Measurements from ENCODE around the gene NHSL1. TPM values are rescaled to one million over a fixed set of nuclear protein-coding genes. Genes with fewer than 3 reads are reported as not detected.

The NHSL1 gene
- total RNA-seq, 1 donor from 2014 or later, result 33.5 TPM

- no peaks in the 10 kb centered on the region for H3K9me3 Mint-ChIP-seq (ENCODE audit: unreplicated experiment)
- H3K9ac ChIP-seq (ENCODE audit: low read length), result peak overlapping the region; percentile 77
- H3K27me3 Mint-ChIP-seq (ENCODE audit: low read depth, unreplicated experiment), result no peaks in the 10 kb centered on the region
- H3K4me2 ChIP-seq (ENCODE audit: low read length), result peak overlapping the region; percentile 82
- peaks cover 55% of the 10 kb centered on the region for H3K4me1 Mint-ChIP-seq (ENCODE audit: low read depth, unreplicated experiment)
- no peaks in the 10 kb centered on the region for H3K27me3 ChIP-seq (ENCODE audit: insufficient read depth, low read length)
- FAIRE-seq, result no peak
- no peaks in the 10 kb centered on the region for H3K36me3 ChIP-seq (ENCODE audit: insufficient read depth, low read length)
- H3K27ac Mint-ChIP-seq (ENCODE audit: unreplicated experiment), result peak overlapping the region; percentile 21
- H3K79me2 ChIP-seq (ENCODE audit: insufficient read depth, low read length), result peaks cover 46% of the 10 kb centered on the region
- H3K27ac ChIP-seq (ENCODE audit: low read depth, low read length), result peak overlapping the region; percentile 21
- peaks cover 43% of the 10 kb centered on the region for H3K4me1 ChIP-seq (ENCODE audit: insufficient read depth, low read length)
- H3K9me3 ChIP-seq (ENCODE audit: insufficient read depth, low read depth, low read length), result no peaks in the 10 kb centered on the region
- H2AFZ ChIP-seq (ENCODE audit: low read depth, low read length), result no peak overlapping the region
- no peak for TF ChIP-seq EZH2 (IDR thresholded peaks at IDR 0.05; ENCODE audit: insufficient read depth, low read length)
- TF ChIP-seq, protein P1, sequence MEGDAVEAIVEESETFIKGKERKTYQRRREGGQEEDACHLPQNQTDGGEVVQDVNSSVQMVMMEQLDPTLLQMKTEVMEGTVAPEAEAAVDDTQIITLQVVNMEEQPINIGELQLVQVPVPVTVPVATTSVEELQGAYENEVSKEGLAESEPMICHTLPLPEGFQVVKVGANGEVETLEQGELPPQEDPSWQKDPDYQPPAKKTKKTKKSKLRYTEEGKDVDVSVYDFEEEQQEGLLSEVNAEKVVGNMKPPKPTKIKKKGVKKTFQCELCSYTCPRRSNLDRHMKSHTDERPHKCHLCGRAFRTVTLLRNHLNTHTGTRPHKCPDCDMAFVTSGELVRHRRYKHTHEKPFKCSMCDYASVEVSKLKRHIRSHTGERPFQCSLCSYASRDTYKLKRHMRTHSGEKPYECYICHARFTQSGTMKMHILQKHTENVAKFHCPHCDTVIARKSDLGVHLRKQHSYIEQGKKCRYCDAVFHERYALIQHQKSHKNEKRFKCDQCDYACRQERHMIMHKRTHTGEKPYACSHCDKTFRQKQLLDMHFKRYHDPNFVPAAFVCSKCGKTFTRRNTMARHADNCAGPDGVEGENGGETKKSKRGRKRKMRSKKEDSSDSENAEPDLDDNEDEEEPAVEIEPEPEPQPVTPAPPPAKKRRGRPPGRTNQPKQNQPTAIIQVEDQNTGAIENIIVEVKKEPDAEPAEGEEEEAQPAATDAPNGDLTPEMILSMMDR (IDR thresholded peaks at IDR 0.05; ENCODE audit: insufficient read depth, low read depth, low read length), result no peak
- no peak for DNase-seq (ENCODE audit: low read depth)
- peak overlapping the region; percentile 59 for H3K4me3 ChIP-seq (ENCODE audit: insufficient read depth, low read depth, low read length)
- peaks cover 2% of the 10 kb centered on the region for H4K20me1 ChIP-seq (ENCODE audit: insufficient read depth, low read length)
- no peaks in the 10 kb centered on the region for H3K36me3 Mint-ChIP-seq (ENCODE audit: low read depth, unreplicated experiment)
- peak overlapping the region; percentile 82 for H3K4me3 Mint-ChIP-seq (ENCODE audit: unreplicated experiment)
These were observed 45.2 kb upstream of the NHSL1 start for GRCh38 chr6:138544501-138544900.

DNA sequence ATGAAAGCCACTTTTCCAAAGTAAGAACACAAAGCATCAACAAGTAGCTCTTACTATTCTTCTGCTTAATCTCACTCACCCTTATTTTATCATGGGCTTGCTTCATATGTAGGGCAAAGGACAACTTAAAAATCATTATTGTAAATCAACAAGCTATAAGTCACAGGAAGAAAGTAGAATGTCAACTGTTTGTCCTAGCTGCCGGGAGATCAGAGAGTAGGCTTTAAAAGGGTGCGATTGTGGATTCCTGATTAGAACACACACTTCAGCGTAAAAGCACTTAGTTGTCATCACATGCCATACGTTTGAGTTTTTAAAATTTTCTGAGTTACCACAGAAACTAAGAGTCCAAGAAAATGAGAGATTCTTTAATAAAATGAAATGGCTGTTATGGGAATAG lies 44.4 kb upstream of the NHSL1 start:
- no peak overlapping the region for H3K27ac ChIP-seq (ENCODE audit: low read depth, low read length)
- TF ChIP-seq EZH2 (IDR thresholded peaks at IDR 0.05; ENCODE audit: insufficient read depth, low read length), result no peak
- TF ChIP-seq, protein P1 (IDR thresholded peaks at IDR 0.05; ENCODE audit: insufficient read depth, low read depth, low read length), result no peak
- H3K9me3 Mint-ChIP-seq (ENCODE audit: unreplicated experiment), result no peaks in the 10 kb centered on the region
- H3K36me3 ChIP-seq (ENCODE audit: insufficient read depth, low read length), result no peaks in the 10 kb centered on the region
- H2AFZ ChIP-seq (ENCODE audit: low read depth, low read length), result no peak overlapping the region
- no peak overlapping the region for H3K27ac Mint-ChIP-seq (ENCODE audit: unreplicated experiment)
- H3K27me3 ChIP-seq (ENCODE audit: insufficient read depth, low read length), result no peaks in the 10 kb centered on the region
- peaks cover 54% of the 10 kb centered on the region for H3K79me2 ChIP-seq (ENCODE audit: insufficient read depth, low read length)
- H3K4me3 Mint-ChIP-seq (ENCODE audit: unreplicated experiment), result peak overlapping the region; percentile 82
- peaks cover 51% of the 10 kb centered on the region for H3K4me1 ChIP-seq (ENCODE audit: insufficient read depth, low read length)
- H3K4me2 ChIP-seq (ENCODE audit: low read length), result peak overlapping the region; percentile 82
- no peaks in the 10 kb centered on the region for H3K27me3 Mint-ChIP-seq (ENCODE audit: low read depth, unreplicated experiment)
- peaks cover 64% of the 10 kb centered on the region for H3K4me1 Mint-ChIP-seq (ENCODE audit: low read depth, unreplicated experiment)
- H3K36me3 Mint-ChIP-seq (ENCODE audit: low read depth, unreplicated experiment), result no peaks in the 10 kb centered on the region
- H3K4me3 ChIP-seq (ENCODE audit: insufficient read depth, low read depth, low read length), result peak overlapping the region; percentile 40
- H4K20me1 ChIP-seq (ENCODE audit: insufficient read depth, low read length), result peaks cover 7% of the 10 kb centered on the region
- H3K9ac ChIP-seq (ENCODE audit: low read length), result peak overlapping the region; percentile 13
- FAIRE-seq (no peak), DNase-seq (ENCODE audit: low read depth) (no peak)
- no peaks in the 10 kb centered on the region for H3K9me3 ChIP-seq (ENCODE audit: insufficient read depth, low read depth, low read length)

DNA sequence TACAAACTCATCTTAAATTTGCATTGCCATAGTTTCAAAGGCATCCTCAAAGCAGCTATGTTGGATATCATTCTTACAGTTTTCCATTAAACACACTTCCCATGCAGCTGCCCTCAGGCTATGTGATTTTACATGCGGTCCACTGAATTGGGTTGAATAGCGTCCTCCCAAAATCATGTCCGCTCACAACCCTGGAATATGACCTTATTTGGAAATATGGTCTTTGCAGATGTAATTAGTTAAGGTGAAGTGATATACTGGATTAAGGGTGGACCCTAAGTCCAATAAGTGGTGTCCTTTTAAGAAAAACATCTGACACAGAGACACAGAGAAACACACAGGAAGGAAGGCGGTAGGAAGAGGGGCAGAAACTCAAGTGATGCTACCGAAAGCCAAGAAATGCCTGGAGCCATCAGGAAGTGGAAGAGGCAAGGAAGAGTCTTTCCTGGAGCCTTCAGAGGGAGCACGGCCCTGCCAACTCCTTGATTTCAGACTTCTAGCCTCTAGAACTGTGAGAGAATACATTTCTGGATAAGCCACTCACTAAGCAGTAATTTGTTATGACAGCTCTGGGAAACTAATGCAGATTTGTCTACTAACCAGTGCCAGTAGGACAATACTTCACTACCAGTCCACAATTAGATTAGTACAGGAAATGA lies 42.7 kb upstream of the NHSL1 start:
- Histone ChIP-seq H3K4me1 (ENCODE audit: insufficient read depth, low read length) (peaks cover 54% of the 10 kb centered on the region), H3K4me2 (ENCODE audit: low read length) (peak overlapping the region; percentile 68), H3K27ac (ENCODE audit: low read depth, low read length) (peak overlapping the region; percentile 79), H4K20me1 (ENCODE audit: insufficient read depth, low read length) (peaks cover 17% of the 10 kb centered on the region), H3K79me2 (ENCODE audit: insufficient read depth, low read length) (peaks cover 71% of the 10 kb centered on the region), H3K36me3 (ENCODE audit: insufficient read depth, low read length) (no peaks in the 10 kb centered on the region), H3K9ac (ENCODE audit: low read length) (no peak overlapping the region), H3K27me3 (ENCODE audit: insufficient read depth, low read length) (no peaks in the 10 kb centered on the region), H3K4me3 (ENCODE audit: insufficient read depth, low read depth, low read length) (peak overlapping the region; percentile 1), H3K9me3 (ENCODE audit: insufficient read depth, low read depth, low read length) (no peaks in the 10 kb centered on the region), H2AFZ (ENCODE audit: low read depth, low read length) (no peak overlapping the region)
- peak; percentile 47 for FAIRE-seq
- Mint-ChIP-seq H3K9me3 (ENCODE audit: unreplicated experiment) (no peaks in the 10 kb centered on the region), H3K4me1 (ENCODE audit: low read depth, unreplicated experiment) (peaks cover 74% of the 10 kb centered on the region), H3K27me3 (ENCODE audit: low read depth, unreplicated experiment) (no peaks in the 10 kb centered on the region), H3K36me3 (ENCODE audit: low read depth, unreplicated experiment) (no peaks in the 10 kb centered on the region), H3K4me3 (ENCODE audit: unreplicated experiment) (no peak overlapping the region), H3K27ac (ENCODE audit: unreplicated experiment) (peak overlapping the region; percentile 69)
- no peak for TF ChIP-seq EZH2 (IDR thresholded peaks at IDR 0.05; ENCODE audit: insufficient read depth, low read length)
- TF ChIP-seq, protein P1 (IDR thresholded peaks at IDR 0.05; ENCODE audit: insufficient read depth, low read depth, low read length), result no peak
- DNase-seq (ENCODE audit: low read depth), result peak; percentile 66

All from astrocyte (in vitro differentiated cells and primary cell).